GM12878 (cell line): Measurements from ENCODE around the gene SATB1. TPM values are rescaled to one million over a fixed set of nuclear protein-coding genes. Genes with fewer than 3 reads are reported as not detected.

Source experiments
- ATAC-seq: fragments of 200-7000 bp; cut with Tn5 transposase; 3 replicates; pipeline ENCODE4 v1.9.1; 2020; ENCODE audit warnings: mild to moderate bottlenecking, moderate library complexity
- BruUV-seq: library from RNA; stranded (reverse); fragments of 400-500 nt; replicated peaks from 2 replicates; lab custom pipeline; 2021; lab: Mats Ljungman, UMichigan
- CTCF ChIA-PET: fragments of 300-600 bp; sonication (Branson Sonifier 250); formaldehyde crosslinking; extraction: SDS; loops from one replicate; lab custom pipeline; 2021; ENCODE audit warnings: inconsistent platforms; lab: Yijun Ruan, JAX
- POLR2A ChIA-PET: fragments of 350-600 bp; formaldehyde crosslinking; extraction: SDS; loops from one replicate; lab custom pipeline; 2021; ENCODE audit warnings: inconsistent platforms; lab: Charles Lee
- RAD21 ChIA-PET: fragments of 300-600 bp; sonication (Branson Sonifier 250); formaldehyde crosslinking; loops from one replicate; lab custom pipeline; 2023; ENCODE audit warnings: antibody characterized with exemption; ENCODE audit not compliant: unreplicated experiment; lab: Charles Lee
- SMC1A ChIA-PET: fragments of 300-600 bp; sonication (Branson Sonifier 250); formaldehyde crosslinking; loops from one replicate; lab custom pipeline; 2023; ENCODE audit not compliant: unreplicated experiment, uncharacterized antibody; lab: Charles Lee
- DNase-seq: peaks from one replicate; pipeline ENCODE4 v3.0.0-alpha.2; 2011; ENCODE audit warnings: low read depth, low spot score
- FAIRE-seq: peaks from 3 replicates; lab custom pipeline; 2011; peaks lifted over from hg19 to GRCh38; lab: Jason Lieb, UNC
- H2AFZ ChIP-seq: 2 replicates; pipeline ENCODE4 v1.6.0; 2011; ENCODE audit warnings: low read depth, low read length, control low read depth; ENCODE audit not compliant: control insufficient read depth
- H3K27ac ChIP-seq: 2 replicates; pipeline ENCODE4 v1.5.1; 2011; ENCODE audit warnings: control low read depth; ENCODE audit not compliant: control insufficient read depth, insufficient read depth
- H3K27me3 ChIP-seq, 2 experiments: replicated peaks in 1 of 2; 2 replicates each; pipeline versions ENCODE4 v1.6.0 to v1.6.1; 2011; ENCODE audit warnings: low read length in 1 of 2; ENCODE audit not compliant: control insufficient read depth in 2 of 2, insufficient read depth in 2 of 2
- H3K36me3 ChIP-seq, 2 experiments: 2 replicates each; pipeline ENCODE4 v1.5.1; 2011; ENCODE audit warnings: low read length in 1 of 2; ENCODE audit not compliant: control insufficient read depth in 2 of 2, insufficient read depth in 2 of 2
- H3K4me1 ChIP-seq: 2 replicates; pipeline ENCODE4 v1.6.1; 2011; ENCODE audit warnings: mild to moderate bottlenecking, low read length, moderate library complexity, mixed read lengths; ENCODE audit not compliant: control insufficient read depth, insufficient read depth
- H3K4me2 ChIP-seq: 2 replicates; pipeline ENCODE4 v1.6.0; 2011; ENCODE audit warnings: control low read depth; ENCODE audit not compliant: control insufficient read depth, insufficient read depth
- H3K4me3 ChIP-seq: fragments of 200-600 bp; sonication (generic); 2 replicates; pipeline ENCODE4 v1.5.1; 2016
- H3K79me2 ChIP-seq: 2 replicates; pipeline ENCODE4 v1.6.0; 2011; ENCODE audit warnings: low read length; ENCODE audit not compliant: control insufficient read depth, insufficient read depth
- H3K9ac ChIP-seq: 2 replicates; pipeline ENCODE4 v1.8.0; 2011; ENCODE audit warnings: low read length, control low read depth, mixed read lengths; ENCODE audit not compliant: control insufficient read depth, insufficient read depth
- H3K9me3 ChIP-seq: replicated peaks from 3 replicates; pipeline ENCODE4 v1.5.1; 2011; ENCODE audit warnings: mild to moderate bottlenecking, low read length; ENCODE audit not compliant: control insufficient read depth, insufficient read depth
- H4K20me1 ChIP-seq: 2 replicates; pipeline ENCODE4 v1.6.0; 2011; ENCODE audit not compliant: control insufficient read depth, insufficient read depth
- ATF2 ChIP-seq: IDR thresholded peaks from 2 replicates; pipeline ENCODE4 v1.6.1; 2012; ENCODE audit warnings: low read length, inconsistent platforms
- BCL11A ChIP-seq: IDR thresholded peaks from 2 replicates; pipeline ENCODE4 v1.6.1; 2011; ENCODE audit warnings: low read depth, low read length
- EED ChIP-seq: sonication (generic); IDR thresholded peaks from 2 replicates; pipeline ENCODE4 v1.6.1; 2016; ENCODE audit warnings: antibody characterized with exemption, low read depth
- GABPA ChIP-seq: IDR thresholded peaks from 2 replicates; pipeline ENCODE4 v1.6.1; 2014; ENCODE audit warnings: antibody characterized with exemption, low read depth, mild to moderate bottlenecking, inconsistent platforms
- HDGF ChIP-seq: fragments of 450-650 bp; IDR thresholded peaks from 2 replicates; pipeline ENCODE4 v1.6.1; 2016; ENCODE audit warnings: antibody characterized with exemption
- HSF1 ChIP-seq: fragments of 150-350 bp; IDR thresholded peaks from 2 replicates; pipeline ENCODE4 v1.6.1; 2014; ENCODE audit warnings: mild to moderate bottlenecking, low read depth, low read length
- MYB ChIP-seq: fragments of 150-350 bp; IDR thresholded peaks from 2 replicates; pipeline ENCODE4 v1.6.1; 2014; ENCODE audit warnings: mild to moderate bottlenecking, low read depth, low read length, borderline replicate concordance
- NBN ChIP-seq: fragments of 450-650 bp; IDR thresholded peaks from 2 replicates; pipeline ENCODE4 v1.6.1; 2016
- NFXL1 ChIP-seq: fragments of 450-650 bp; IDR thresholded peaks from 2 replicates; pipeline ENCODE4 v1.6.1; 2017; ENCODE audit warnings: antibody characterized with exemption, mild to moderate bottlenecking, borderline replicate concordance
- NRF1 ChIP-seq: conservative IDR thresholded peaks from 2 replicates; pipeline ENCODE4 v1.6.1; 2011; ENCODE audit warnings: mild to moderate bottlenecking, low read depth, low read length, improper control_type of control experiment
- PAX5 ChIP-seq: IDR thresholded peaks from 2 replicates; pipeline ENCODE4 v1.6.1; 2011; ENCODE audit warnings: low read depth, low read length, borderline replicate concordance
- RFX5 ChIP-seq: IDR thresholded peaks from 2 replicates; pipeline ENCODE4 v1.6.1; 2011; ENCODE audit warnings: low read depth, low read length, improper control_type of control experiment
- TCF12 ChIP-seq: IDR thresholded peaks from 2 replicates; pipeline ENCODE4 v1.6.1; 2011; ENCODE audit warnings: low read depth, mild to moderate bottlenecking, low read length
- WGBS: methylation state at CpG from one replicate; pipeline ENCODE4 v1.1.6; 2016; ENCODE audit warnings: low lambda C conversion rate; ENCODE audit not compliant: insufficient replicate concordance, insufficient coverage; ENCODE audit errors: missing lambda C conversion rate; 5-methylcytosine and 5-hydroxymethylcytosine counted together
- in situ Hi-C: fragments of 300-500 bp; cut with MboI; formaldehyde crosslinking; loops from 9 replicates; pipeline ENCODE4 v1.14.3; 2018; ENCODE audit warnings: mixed read lengths
- intact Hi-C: fragments of 100-400 bp; cut with micrococcal nuclease; formaldehyde crosslinking; loops from one replicate; pipeline ENCODE4 v1.14.2; 2022; ENCODE audit not compliant: unreplicated experiment
- polyA plus RNA-seq, 11 experiments: library from polyadenylated mRNA; depleted of rRNA in 4 of 11; unstranded in 6 of 11; stranded (reverse) in 5 of 11; fragments of >200 nt; fragmentation: Nextera tagmentation in 4 of 11; fragmentation: Illumina TruSeq in 1 of 11; extraction: Ambion mirVana in 4 of 11; extraction: Trizol in 1 of 11; gene quantifications; 1 replicate in 1 of 11; 2 replicates in 10 of 11; pipeline versions ENCODE4 v1.2.1 to v1.2.3, GENCODE V29; 2011 to 2016; ENCODE audit warnings: inconsistent platforms in 2 of 11, missing spikeins in 2 of 11, low read depth in 1 of 11
- total RNA-seq, 4 experiments: library from RNA; depleted of rRNA in 3 of 4; stranded (reverse); fragments of >200 nt in 3 of 4; fragmentation: Illumina TruSeq in 1 of 4; extraction: Trizol in 1 of 4; gene quantifications; 2 replicates each; pipeline versions ENCODE4 v1.2.1 to v1.2.3, GENCODE V29; 2013 to 2021
- TF ChIP-seq, protein P1 (sequence below): fragments of 450-650 bp; formaldehyde crosslinking; IDR thresholded peaks from 2 replicates; pipeline ENCODE4 v1.4.0; 2022; ENCODE audit warnings: mild to moderate bottlenecking, moderate library complexity

The SATB1 gene
- total and polyA plus RNA-seq, 10 of the 15 experiments (the other 5 are each of a cell fraction or from before 2014, with no cell fraction given) = 0.01 to 0.72 (median 0.07) TPM; not detected in 4

DNA sequence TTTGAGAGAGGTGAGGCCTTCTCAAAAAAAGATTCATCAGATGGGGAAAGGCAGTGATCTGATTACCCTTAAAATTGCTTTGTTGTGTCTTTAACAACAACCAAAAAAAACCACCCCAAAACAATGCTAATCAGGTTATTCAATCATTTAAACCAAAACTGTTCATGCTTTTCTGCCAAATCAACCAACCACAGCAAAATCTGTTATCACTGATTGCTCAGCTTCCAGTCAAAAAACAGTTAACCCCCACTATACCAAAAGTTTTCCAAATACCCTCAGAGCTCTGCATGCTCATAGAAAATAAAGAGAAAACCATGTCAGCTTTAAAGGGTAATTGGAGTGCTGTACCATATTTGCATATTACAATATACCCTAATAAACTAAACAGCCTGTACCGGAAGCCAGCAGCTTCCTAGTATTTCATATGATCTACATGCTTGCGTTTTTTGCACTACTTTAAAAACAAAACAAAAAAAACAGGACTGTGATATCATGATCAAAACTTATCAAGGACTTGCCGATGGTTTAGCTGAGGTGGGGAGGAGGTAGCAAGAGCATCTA, 22.8 kb downstream of the SATB1 start (continued):
- no peak for TF ChIP-seq ATF2
- TF ChIP-seq TCF12 = no peak
- no peak for TF ChIP-seq EED
- TF ChIP-seq GABPA = no peak
- no peak for TF ChIP-seq MYB

GRCh38 chr3:18401300-18401961, 23.7 kb downstream of the SATB1 start:
- 60% methylated on average over 10 of the region's 10 CpGs for WGBS
- Histone ChIP-seq H3K4me2 (no peak overlapping the region), H3K9ac (no peak overlapping the region), H3K27me3 (no peaks in the 10 kb centered on the region; a peak in 1 of 4 replicates), H3K4me3 (no peak overlapping the region), H3K36me3 (no peaks in the 10 kb centered on the region), H3K27ac (no peak overlapping the region), H3K79me2 (no peaks in the 10 kb centered on the region), H2AFZ (no peak overlapping the region), H3K4me1 (no peaks in the 10 kb centered on the region), H4K20me1 (no peaks in the 10 kb centered on the region), H3K9me3 (no peaks in the 10 kb centered on the region)
- FAIRE-seq (no peak), ATAC-seq (no peak), DNase-seq (no peak)
- ChIA-PET SMC1A (no interaction called here), POLR2A (no interaction called here), CTCF (interaction anchor here (0.9 to 1.6 kb wide), 2 partner anchors 12 to 52 kb away, joined by 3 to 7 read pairs; no protein-coding TSS in a partner anchor), RAD21 (no interaction called here)
- intact Hi-C loops (no loop called here), in situ Hi-C loops (no loop called here)
- BruUV-seq = no TSS peak
- TF ChIP-seq HSF1 (no peak), TCF12 (no peak), NBN (no peak), PAX5 (no peak), BCL11A (no peak), RFX5 (no peak), NFXL1 (no peak), NRF1 (no peak), HDGF (no peak)
- TF ChIP-seq, protein P1, sequence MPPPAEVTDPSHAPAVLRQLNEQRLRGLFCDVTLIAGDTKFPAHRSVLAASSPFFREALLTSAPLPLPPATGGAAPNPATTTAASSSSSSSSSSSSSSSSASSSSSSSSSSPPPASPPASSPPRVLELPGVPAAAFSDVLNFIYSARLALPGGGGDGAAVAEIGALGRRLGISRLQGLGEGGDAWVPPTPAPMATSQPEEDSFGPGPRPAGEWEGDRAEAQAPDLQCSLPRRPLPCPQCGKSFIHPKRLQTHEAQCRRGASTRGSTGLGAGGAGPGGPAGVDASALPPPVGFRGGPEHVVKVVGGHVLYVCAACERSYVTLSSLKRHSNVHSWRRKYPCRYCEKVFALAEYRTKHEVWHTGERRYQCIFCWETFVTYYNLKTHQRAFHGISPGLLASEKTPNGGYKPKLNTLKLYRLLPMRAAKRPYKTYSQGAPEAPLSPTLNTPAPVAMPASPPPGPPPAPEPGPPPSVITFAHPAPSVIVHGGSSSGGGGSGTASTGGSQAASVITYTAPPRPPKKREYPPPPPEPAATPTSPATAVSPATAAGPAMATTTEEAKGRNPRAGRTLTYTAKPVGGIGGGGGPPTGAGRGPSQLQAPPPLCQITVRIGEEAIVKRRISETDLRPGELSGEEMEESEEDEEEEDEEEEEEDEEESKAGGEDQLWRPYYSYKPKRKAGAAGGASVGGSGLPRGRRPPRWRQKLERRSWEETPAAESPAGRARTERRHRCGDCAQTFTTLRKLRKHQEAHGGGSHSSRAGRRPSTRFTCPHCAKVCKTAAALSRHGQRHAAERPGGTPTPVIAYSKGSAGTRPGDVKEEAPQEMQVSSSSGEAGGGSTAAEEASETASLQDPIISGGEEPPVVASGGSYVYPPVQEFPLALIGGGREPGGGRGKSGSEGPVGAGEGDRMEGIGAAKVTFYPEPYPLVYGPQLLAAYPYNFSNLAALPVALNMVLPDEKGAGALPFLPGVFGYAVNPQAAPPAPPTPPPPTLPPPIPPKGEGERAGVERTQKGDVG (CRISPR knock-in tag) = no peak
